GM12865 (cell line): Measurements from ENCODE around the gene CST9L.

Experiments
- DNase-seq: peaks from one replicate; pipeline ENCODE4 v3.0.0; 2010; ENCODE audit warnings: low read depth
- H3K4me3 ChIP-seq: 2 replicates; pipeline ENCODE4 v1.5.1; 2011; ENCODE audit warnings: mild to moderate bottlenecking, low read depth, low read length, control low read depth
- TF ChIP-seq, protein P1 (sequence below): IDR thresholded peaks from 2 replicates; pipeline ENCODE4 v1.5.1; 2011; ENCODE audit warnings: low read length, control low read depth, low read depth, inconsistent platforms; ENCODE audit not compliant: insufficient read depth; ENCODE audit errors: missing control alignments

CST9L gene

DNA sequence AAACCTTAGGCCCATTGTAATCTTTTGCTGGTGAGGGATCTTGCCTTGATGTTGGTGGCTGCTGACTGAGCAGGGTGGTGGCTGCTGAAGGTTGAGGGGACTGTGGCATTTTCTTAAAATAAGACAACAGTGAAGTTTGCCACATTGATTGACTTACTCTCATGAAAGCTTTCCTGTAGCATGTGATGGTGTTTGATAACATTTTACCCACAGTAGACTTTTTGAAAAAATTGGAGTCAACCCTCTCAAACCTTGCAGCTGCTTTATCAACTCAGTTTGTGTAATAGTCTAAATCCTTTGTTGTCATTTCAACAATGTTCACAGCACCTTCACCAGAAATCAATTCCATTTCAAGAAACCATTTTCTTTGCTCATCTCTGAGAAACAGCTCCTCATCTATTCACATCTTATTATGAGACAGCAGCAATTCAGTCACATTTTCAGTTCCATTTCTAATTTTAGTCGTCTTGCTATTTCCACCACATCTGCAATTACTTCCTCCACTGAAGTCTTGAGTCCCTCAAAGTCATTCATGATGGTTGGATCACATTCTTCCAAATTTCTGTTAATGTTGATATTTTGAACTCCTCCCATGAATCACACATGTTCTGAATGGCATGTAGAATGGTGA lies 37.2 kb downstream of the CST9L start:
- no peak overlapping the region for H3K4me3 ChIP-seq
- peak; percentile 26 for DNase-seq
- TF ChIP-seq, protein P1, sequence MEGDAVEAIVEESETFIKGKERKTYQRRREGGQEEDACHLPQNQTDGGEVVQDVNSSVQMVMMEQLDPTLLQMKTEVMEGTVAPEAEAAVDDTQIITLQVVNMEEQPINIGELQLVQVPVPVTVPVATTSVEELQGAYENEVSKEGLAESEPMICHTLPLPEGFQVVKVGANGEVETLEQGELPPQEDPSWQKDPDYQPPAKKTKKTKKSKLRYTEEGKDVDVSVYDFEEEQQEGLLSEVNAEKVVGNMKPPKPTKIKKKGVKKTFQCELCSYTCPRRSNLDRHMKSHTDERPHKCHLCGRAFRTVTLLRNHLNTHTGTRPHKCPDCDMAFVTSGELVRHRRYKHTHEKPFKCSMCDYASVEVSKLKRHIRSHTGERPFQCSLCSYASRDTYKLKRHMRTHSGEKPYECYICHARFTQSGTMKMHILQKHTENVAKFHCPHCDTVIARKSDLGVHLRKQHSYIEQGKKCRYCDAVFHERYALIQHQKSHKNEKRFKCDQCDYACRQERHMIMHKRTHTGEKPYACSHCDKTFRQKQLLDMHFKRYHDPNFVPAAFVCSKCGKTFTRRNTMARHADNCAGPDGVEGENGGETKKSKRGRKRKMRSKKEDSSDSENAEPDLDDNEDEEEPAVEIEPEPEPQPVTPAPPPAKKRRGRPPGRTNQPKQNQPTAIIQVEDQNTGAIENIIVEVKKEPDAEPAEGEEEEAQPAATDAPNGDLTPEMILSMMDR: no peak

DNA sequence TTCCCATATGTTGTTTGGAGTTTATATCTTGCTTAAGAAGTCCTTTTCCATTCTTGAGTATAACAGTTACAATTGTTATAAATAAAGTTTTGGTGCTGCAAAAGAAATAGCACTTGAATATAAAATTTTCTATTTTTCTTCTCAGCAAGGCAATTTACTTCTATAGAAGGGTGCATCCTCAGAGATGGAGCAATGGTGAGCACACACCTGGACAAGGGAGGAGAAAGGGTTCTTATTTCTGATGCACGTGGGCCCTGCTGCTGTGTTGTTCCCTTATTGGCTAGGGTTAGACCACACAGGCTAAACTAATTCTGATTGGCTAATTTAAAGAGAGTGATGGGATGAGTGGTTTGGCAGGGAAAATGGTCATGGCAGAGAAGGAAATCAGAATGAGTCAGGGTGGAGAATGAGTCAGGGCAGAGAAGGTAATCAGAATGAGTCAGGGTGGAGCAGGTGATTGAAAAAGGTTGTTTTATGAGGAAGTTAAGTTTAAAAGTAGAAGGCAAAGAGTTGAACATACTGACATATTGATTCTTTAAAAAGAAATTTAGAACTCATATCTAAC lies 39.3 kb downstream of the CST9L start:
- DNase-seq: no peak
- H3K4me3 ChIP-seq: no peak overlapping the region
- TF ChIP-seq, protein P1: no peak

DNA sequence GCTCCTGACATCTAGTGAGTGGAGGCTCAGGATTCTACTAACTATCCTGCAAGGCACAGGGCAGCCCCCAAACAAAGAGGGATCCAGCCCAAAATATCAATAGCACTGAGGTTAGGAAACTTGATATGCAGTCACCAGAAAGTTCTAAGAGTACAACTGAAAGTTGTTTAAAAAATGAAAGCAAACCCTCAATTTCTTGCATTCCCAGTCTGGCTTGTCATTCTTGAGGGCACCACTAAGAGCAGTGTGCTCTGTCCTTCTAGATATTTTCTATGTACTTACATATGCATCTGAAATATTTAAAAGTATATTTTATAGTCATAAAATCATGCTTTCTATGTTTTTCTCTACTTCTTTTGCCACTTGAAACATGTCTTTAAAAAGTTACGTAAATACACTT lies 41.4 kb downstream of the CST9L start:
- no peak overlapping the region for H3K4me3 ChIP-seq
- TF ChIP-seq, protein P1: no peak
- peak; percentile 13 for DNase-seq

DNA sequence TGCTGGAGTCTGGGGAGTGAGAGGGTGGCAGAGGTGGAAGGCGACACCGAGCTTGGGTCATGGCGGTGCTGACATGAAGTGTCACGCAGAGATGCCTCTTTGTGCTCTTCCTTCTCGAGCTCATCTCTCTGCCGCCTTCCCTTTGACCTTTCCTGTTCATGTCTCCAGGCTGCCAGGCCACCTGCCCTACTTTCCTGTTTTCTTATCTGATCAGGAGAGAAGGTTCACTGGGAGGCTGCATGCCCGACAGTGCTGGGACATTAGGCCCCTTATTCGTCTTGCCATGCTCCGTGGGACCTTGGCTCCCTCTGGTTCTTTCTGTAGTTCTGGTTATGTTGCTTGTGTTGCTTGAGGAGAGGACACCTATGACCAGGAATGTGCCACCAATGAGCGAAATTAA lies 44.1 kb downstream of the CST9L start:
- TF ChIP-seq, protein P1: no peak
- no peak for DNase-seq
- H3K4me3 ChIP-seq: no peak overlapping the region

DNA sequence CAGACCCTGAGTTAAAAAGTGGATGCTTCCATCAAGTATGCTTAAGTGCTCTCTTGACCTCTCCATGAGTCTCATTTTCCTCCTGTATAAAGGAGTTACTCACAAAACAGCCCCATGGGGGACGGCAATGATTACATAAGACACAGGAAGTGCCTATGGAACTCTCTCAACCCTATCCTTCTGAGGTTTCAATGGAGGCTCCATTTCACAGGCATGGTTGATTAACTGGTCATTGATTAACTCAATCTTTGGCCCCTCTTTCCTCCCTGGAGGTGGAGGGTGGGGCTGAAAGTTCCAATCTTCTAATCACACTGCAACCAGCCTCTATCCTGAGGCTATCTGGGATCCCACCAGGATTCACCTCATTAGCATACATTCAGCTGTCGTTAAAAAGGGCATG lies 48.1 kb downstream of the CST9L start:
- TF ChIP-seq, protein P1: no peak
- no peak for DNase-seq
- no peak overlapping the region for H3K4me3 ChIP-seq

DNA sequence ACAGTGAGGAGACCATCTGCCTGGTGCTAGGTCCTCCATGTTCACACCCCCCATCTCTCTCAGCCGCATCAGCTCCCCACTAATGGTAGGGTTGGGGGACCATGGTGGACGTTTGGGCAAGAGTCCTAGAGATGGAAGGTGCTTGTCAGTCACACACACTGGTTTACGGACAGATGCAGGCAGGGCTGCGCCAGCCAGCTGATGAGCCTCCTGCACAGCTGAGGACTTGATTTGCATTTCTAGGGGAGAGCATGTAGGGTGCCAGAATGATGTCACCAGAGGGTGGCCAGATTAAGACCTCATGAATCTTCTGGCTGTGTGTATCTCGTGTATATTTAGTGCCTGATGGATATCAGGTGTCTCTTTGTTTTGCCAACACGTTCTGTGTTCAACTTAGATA lies 48.7 kb downstream of the CST9L start:
- no peak overlapping the region for H3K4me3 ChIP-seq
- TF ChIP-seq, protein P1: no peak
- no peak for DNase-seq

DNA sequence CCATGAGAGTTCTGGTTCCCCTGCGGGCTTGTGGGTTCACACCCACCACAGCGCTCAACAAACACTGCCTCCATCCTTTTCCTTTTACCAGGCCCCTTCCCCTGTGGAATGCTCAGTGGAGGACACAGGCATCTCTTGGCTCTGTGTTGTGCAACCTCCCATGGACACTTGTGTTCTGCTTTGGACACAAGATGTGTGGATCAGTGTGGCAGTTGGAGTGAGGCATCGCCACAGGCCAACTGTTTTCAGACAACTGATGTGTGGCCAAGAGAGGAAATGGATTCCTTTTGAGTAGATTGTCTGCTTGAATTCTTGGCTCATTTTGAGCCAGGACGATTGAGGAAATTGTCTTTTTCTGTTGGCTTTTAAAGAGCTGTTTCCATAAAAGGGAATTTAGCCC lies 50.6 kb downstream of the CST9L start:
- TF ChIP-seq, protein P1: no peak
- H3K4me3 ChIP-seq: no peak overlapping the region
- DNase-seq: no peak
